ENCODE results near the gene FAM3B.

Gene FAM3B

DNA sequence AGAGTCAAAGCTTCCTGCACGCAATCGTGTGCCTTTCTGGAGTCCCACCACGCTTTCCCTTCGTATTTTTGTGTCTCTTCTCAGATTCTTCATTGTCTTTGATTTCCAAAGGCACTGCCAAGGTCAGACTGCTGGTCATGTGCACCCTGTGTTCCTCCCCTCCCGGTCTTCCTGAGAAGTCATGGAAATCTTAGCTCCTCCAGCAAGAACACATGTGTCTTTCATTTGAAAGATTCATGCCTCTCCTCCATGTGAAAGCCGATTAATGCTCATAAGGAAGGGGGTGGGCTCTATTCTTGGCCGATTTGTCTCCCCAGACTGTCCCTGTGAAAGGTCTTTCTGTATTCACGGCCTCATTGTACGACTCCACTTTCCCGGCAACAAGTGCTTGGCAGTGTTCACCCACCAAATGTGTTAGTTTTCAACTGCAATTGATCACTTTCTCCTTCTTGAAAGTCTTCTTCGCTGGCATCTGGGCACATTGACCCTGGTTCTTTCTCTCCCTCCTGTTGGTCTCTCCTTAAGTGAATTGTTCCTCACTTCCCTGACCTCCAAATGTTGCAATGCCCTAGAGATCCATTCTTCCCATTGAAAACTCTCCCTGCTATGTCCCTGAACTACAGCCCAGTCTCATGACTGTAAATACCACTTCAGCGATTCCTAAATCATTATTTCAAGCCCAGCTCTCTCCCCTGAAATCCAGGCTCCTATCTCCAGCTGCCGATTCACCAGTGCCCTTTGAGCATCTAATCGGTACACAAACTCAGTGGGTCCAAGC lies 70.6 kb downstream of the FAM3B start:
- H3K4me3 ChIP-seq (replicated peaks; ENCODE audit: low read depth, low read length), result no peak overlapping the region
- TF ChIP-seq, protein P1, sequence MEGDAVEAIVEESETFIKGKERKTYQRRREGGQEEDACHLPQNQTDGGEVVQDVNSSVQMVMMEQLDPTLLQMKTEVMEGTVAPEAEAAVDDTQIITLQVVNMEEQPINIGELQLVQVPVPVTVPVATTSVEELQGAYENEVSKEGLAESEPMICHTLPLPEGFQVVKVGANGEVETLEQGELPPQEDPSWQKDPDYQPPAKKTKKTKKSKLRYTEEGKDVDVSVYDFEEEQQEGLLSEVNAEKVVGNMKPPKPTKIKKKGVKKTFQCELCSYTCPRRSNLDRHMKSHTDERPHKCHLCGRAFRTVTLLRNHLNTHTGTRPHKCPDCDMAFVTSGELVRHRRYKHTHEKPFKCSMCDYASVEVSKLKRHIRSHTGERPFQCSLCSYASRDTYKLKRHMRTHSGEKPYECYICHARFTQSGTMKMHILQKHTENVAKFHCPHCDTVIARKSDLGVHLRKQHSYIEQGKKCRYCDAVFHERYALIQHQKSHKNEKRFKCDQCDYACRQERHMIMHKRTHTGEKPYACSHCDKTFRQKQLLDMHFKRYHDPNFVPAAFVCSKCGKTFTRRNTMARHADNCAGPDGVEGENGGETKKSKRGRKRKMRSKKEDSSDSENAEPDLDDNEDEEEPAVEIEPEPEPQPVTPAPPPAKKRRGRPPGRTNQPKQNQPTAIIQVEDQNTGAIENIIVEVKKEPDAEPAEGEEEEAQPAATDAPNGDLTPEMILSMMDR (IDR thresholded peaks at IDR 0.05; ENCODE audit: low read length, missing control alignments), result no peak
- DNase-seq (ENCODE audit: low read depth), result no peak

- no peak for DNase-seq (ENCODE audit: low read depth)
- TF ChIP-seq, protein P1 (IDR thresholded peaks at IDR 0.05; ENCODE audit: low read length, missing control alignments), result no peak
- H3K4me3 ChIP-seq (replicated peaks; ENCODE audit: low read depth, low read length), result no peak overlapping the region
Measured at GRCh38 chr21:41387824-41388223, 71.2 kb downstream of the FAM3B start.

DNA sequence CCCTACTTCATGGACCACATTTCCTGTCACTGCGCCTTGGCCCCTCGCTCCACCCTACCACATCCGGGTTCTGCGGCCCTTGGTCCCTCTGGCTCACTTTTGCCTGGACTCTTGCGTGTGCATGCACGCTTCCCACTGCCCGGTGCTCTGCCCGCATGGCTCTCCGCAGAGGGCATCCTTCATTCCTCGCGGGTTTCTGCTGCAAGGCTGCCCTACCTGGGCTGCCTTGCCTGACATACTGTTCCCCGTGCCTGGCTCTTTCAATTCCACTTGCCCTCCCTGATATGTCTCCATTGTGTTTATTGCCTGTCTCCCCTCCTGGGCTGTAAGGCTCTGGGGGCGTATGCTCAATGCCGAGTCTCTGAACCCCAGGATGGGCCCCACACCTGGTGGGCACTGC lies 71.7 kb downstream of the FAM3B start:
- TF ChIP-seq, protein P1 (IDR thresholded peaks at IDR 0.05; ENCODE audit: low read length, missing control alignments), result no peak
- no peak for DNase-seq (ENCODE audit: low read depth)

GRCh38 chr21:41390043-41390639 lies 73.5 kb downstream of the FAM3B start:
- TF ChIP-seq, protein P1 (IDR thresholded peaks at IDR 0.05; ENCODE audit: low read length, missing control alignments), result no peak
- DNase-seq (ENCODE audit: low read depth), result no peak
- no peak overlapping the region for H3K4me3 ChIP-seq (replicated peaks; ENCODE audit: low read depth, low read length)

More for the DNA sequence above, 71.7 kb downstream of the FAM3B start:
- H3K4me3 ChIP-seq (replicated peaks; ENCODE audit: low read depth, low read length), result no peak overlapping the region

- DNase-seq (ENCODE audit: low read depth), result no peak
- TF ChIP-seq, protein P1 (IDR thresholded peaks at IDR 0.05; ENCODE audit: low read length, missing control alignments), result no peak
- H3K4me3 ChIP-seq (replicated peaks; ENCODE audit: low read depth, low read length), result no peak overlapping the region
Measured at GRCh38 chr21:41393876-41394465, 77.4 kb downstream of the FAM3B start.

DNA sequence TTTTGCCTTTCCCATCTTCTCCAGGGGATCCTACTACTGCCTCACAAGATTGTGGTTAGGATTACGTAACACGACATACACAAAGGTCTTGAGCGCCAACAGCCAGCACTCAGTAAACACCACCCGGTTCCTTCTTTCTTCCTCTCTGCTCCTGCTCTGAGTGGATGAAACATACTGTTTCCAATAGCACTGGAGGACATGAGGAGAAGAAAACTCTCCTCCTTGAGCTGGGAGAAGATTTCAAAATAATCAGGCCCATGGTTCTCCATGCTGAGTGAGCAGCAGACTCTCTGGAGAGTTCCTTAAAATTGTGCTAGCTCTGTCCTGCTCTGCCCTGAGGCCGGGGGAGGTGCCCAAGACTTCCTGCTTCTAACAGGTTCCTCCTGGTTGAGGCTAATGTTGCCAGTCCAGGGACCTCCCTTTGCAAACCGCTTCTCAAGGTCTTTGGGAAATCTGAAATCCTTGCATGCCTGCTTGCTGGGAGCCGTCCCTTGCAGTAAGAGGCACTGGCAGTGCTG lies 80.0 kb downstream of the FAM3B start:
- TF ChIP-seq, protein P1 (IDR thresholded peaks at IDR 0.05; ENCODE audit: low read length, missing control alignments), result no peak
- peak; percentile 26 for DNase-seq (ENCODE audit: low read depth)

More for the DNA sequence above, 80.0 kb downstream of the FAM3B start:
- no peak overlapping the region for H3K4me3 ChIP-seq (replicated peaks; ENCODE audit: low read depth, low read length)

All from fibroblast of pulmonary artery (primary cell).